Subcutaneous preadipocyte (primary cell): ENCODE data around the gene SERPINB3. TPM values are rescaled to one million over a fixed set of nuclear protein-coding genes. Genes with fewer than 3 reads are reported as not detected.

Source experiments
- total RNA-seq: library from RNA; depleted of rRNA; stranded (reverse); fragments of >200 nt; gene quantifications from 2 replicates; pipeline ENCODE4 v1.2.3, GENCODE V29; 2012

SERPINB3 gene
- total RNA-seq, result not detected in 2 replicates

GRCh38 chr18:63661750-63662149 is at the start of gene SERPINB3:
Gene SERPINB3, minus strand, starts transcription at chr18:63661893. Its CDS starts 677 bp downstream, at chr18:63661216.

GRCh38 chr18:63702660-63703059 is 41.0 kb upstream of the SERPINB3 start, which contains the start of gene SERPINB11:
Gene SERPINB11, plus strand, starts transcription at chr18:63702960. Its CDS starts 7,234 bp downstream, at chr18:63710194.

GRCh38 chr18:63644142-63644541 is 17.6 kb downstream of the SERPINB3 start, which contains the start of gene SERPINB4:
Gene SERPINB4, minus strand, starts transcription at chr18:63644256. Its CDS starts 679 bp downstream, at chr18:63643577.

Other genes with a start within 250 kb of the SERPINB3 start
- gene VPS4B, start 239.4 kb downstream of the SERPINB3 start, total RNA-seq, result 30.1 and 37.7 TPM in 2 replicates
- not detected in 2 replicates for gene SERPINB5, start 184.9 kb downstream of the SERPINB3 start, total RNA-seq
- not detected in 2 replicates for gene SERPINB12, start 119.5 kb downstream of the SERPINB3 start, total RNA-seq
- gene SERPINB13, start 74.5 kb downstream of the SERPINB3 start, total RNA-seq, result not detected in 2 replicates
- under 0.01 TPM in 1 of 2 replicates, not detected in the other for gene SERPINB4, start 17.6 kb downstream of the SERPINB3 start, total RNA-seq
- gene SERPINB11, start 41.1 kb upstream of the SERPINB3 start, total RNA-seq, result not detected in 2 replicates
- gene SERPINB7, start 113.5 kb upstream of the SERPINB3 start, total RNA-seq, result 0.59 TPM in 1 of 2 replicates, not detected in the other
- 1.8 and 3.5 TPM in 2 replicates for gene SERPINB2, start 225.8 kb upstream of the SERPINB3 start, total RNA-seq
- gene SERPINB10, start 246.1 kb upstream of the SERPINB3 start, total RNA-seq, result 0.20 TPM in 1 of 2 replicates, not detected in the other